Lower leg skin (tissue), 3 donors: ENCODE results near the gene CWC27.

Experiments used
- POLR2A ChIP-seq, 2 donors: fragments of 450-650 bp; IDR thresholded peaks; one replicate each; pipeline ENCODE4 v1.6.1; 2016 to 2017; ENCODE audit warnings: antibody characterized with exemption in 2 of 2, mild to moderate bottlenecking in 1 of 2, moderate library complexity in 1 of 2
- TF ChIP-seq, protein P1 (sequence below), 3 donors: fragments of 450-650 bp; IDR thresholded peaks; one replicate each; pipeline ENCODE4 v1.5.1; 2016; ENCODE audit warnings: antibody characterized with exemption in 3 of 3, mild to moderate bottlenecking in 3 of 3, moderate library complexity in 2 of 3

DNA sequence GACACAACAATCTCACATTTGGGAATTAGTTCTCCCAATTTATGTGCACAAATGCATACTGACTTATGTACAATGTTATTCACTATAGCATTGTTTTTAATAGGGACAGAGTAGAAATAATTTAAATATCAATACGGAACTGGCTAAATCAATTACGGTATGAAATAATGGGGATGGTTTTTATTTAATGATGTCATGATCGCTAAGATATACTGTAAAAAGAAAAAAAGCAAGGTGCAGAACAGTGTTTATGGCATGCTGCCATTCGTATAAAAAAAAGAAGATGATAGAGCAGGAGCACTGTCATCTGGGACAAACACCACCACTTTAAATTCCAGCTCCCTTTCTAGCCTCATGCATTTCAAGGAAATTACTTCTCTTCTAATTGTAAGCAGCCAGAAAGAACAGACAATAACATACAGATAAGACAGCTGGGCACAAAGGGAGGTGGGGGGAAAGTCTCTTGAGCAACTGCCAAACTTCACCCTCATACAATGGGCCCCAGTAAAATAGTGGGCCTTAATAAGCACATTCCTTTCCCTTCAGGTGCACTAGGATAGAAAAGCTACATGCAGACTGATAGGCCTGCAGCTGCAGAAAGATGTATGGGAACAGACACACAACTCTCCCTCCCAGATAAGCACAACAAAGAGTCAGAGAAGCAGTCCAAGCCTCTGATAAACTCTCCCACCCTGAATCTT lies 8.6 kb upstream of the CWC27 start:
- TF ChIP-seq, protein P1, sequence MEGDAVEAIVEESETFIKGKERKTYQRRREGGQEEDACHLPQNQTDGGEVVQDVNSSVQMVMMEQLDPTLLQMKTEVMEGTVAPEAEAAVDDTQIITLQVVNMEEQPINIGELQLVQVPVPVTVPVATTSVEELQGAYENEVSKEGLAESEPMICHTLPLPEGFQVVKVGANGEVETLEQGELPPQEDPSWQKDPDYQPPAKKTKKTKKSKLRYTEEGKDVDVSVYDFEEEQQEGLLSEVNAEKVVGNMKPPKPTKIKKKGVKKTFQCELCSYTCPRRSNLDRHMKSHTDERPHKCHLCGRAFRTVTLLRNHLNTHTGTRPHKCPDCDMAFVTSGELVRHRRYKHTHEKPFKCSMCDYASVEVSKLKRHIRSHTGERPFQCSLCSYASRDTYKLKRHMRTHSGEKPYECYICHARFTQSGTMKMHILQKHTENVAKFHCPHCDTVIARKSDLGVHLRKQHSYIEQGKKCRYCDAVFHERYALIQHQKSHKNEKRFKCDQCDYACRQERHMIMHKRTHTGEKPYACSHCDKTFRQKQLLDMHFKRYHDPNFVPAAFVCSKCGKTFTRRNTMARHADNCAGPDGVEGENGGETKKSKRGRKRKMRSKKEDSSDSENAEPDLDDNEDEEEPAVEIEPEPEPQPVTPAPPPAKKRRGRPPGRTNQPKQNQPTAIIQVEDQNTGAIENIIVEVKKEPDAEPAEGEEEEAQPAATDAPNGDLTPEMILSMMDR (IDR thresholded peaks at IDR 0.05), result no peak
- TF ChIP-seq POLR2A (IDR thresholded peaks at IDR 0.05), result no peak
